Measurements from ENCODE around the gene FAM13B.
A peak's percentile ranks its signal among the peaks of the same experiment; 100 is the strongest.
"Not testable (repeated sequence)": the region's sequence is repeated elsewhere in the genome, so short reads cannot be mapped to it uniquely, and the experiment has no call there.

FAM13B gene

GRCh38 chr5:138032572-138033385 lies at the start of gene FAM13B:
Gene FAM13B (minus strand): TSS chr5:138033079. CDS start chr5:138019111, 13,968 bp downstream.
- DNase-seq: peak; percentile 80

- DNase-seq: no peak
Observed at GRCh38 chr5:138082033-138082432, 49.2 kb upstream of the FAM13B start.

GRCh38 chr5:138078006-138078643 lies 45.2 kb upstream of the FAM13B start:
- no peak for DNase-seq

- DNase-seq: peak; percentile 54
Observed at GRCh38 chr5:138077064-138077696, 44.3 kb upstream of the FAM13B start.

DNA sequence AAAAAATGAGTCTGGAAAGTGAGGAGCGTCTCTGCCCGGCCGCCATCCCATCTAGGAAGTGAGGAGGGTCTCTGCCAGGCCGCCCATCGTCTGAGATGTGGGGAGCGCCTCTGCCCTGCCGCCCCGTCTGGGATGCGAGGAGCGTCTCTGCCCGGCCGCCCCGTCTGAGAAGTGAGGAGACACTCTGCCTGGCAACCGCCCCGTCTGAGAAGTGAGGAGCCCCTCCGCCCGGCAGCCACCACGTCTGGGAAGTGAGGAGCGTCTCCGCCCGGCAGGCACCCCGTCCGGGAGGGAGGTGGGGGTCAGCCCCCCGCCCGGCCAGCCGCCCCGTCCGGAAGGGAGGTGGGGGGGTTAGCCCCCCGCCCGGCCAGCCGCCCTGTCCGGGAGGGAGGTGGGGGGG lies 37.1 kb upstream of the FAM13B start:
- not testable (repeated sequence) for DNase-seq

- DNase-seq: peak; percentile 78
Observed at GRCh38 chr5:138068742-138069600, 36.1 kb upstream of the FAM13B start.

- DNase-seq: no peak
Observed at GRCh38 chr5:138067945-138068344, 35.1 kb upstream of the FAM13B start.

DNA sequence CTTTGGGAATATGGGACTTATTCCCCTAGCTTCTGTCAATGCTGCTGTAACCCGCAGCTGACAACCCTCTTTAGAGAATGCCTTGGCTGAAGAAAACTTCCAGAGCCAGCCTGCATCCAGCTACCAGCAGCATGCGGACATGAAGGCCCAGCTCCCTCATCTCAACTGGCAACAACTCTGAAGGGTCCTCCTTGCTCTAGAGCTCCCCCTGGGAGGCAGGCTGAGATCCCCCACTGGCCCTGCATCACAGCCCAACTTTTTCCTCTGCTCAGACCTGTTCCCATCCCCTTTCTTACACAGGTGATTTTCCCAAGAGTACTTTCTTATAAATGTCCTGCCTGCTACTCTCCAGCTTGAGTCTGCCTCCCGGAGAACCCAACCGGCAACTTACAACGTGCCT lies 32.2 kb upstream of the FAM13B start:
- DNase-seq: no peak

DNA sequence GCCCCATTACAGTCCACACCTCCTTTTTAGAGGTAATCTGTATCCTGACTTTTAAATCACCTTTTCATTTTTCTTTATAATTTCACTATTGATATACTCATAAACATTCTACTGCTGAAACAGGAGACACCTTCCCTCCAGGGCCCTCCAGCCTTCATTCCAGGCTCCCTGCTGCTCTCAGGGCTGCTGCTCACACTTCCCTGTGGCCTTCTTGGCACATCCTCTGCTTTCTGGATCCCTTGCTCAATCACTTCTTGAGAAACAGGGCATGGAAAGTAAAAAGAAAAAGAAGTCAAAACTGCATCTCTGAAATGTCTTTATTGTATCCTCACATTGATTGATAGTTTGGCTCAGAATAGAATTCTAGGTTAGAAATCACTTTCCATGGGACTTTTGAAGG lies 31.6 kb upstream of the FAM13B start:
- DNase-seq: no peak

DNA sequence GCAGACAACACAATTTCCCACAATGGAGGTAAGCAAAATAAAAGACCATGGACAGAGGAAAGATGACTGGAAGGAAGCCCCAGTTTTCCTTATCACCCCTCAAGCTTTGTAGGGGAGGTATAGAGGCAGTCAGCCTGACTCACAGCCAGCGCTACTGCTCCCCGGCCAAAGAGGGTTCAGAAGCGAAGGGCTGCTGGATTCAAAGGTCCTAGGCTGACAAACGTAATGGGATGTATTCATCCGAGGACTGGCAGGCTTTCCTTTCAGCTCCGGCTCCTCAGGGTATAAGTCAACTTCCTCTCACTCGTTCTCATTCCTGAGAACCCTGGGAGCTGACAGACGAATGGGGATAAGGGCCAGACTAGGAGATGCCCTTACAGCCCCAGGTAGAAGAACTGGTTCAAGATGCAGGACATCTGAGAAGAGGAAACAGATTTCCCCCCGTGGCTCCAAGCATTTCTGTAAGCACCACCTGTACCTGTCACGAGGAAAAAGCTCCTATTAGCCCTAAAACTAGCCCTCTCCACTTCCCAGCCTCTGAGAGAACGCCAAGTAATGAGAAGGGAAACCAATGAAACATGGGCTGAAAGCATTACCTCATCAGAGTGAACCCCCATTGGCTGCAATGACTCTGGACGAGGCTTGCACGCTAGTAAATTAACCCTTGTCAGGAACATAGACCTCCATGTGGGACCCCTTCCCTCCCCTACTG lies 22.1 kb upstream of the FAM13B start:
- no peak for DNase-seq

- DNase-seq: no peak
Observed at GRCh38 chr5:138054206-138054605, 21.3 kb upstream of the FAM13B start.

- no peak for DNase-seq
Observed at GRCh38 chr5:138053554-138053953, 20.7 kb upstream of the FAM13B start.

- not testable (repeated sequence) for DNase-seq
Observed at GRCh38 chr5:138052718-138053117, 19.8 kb upstream of the FAM13B start.

DNA sequence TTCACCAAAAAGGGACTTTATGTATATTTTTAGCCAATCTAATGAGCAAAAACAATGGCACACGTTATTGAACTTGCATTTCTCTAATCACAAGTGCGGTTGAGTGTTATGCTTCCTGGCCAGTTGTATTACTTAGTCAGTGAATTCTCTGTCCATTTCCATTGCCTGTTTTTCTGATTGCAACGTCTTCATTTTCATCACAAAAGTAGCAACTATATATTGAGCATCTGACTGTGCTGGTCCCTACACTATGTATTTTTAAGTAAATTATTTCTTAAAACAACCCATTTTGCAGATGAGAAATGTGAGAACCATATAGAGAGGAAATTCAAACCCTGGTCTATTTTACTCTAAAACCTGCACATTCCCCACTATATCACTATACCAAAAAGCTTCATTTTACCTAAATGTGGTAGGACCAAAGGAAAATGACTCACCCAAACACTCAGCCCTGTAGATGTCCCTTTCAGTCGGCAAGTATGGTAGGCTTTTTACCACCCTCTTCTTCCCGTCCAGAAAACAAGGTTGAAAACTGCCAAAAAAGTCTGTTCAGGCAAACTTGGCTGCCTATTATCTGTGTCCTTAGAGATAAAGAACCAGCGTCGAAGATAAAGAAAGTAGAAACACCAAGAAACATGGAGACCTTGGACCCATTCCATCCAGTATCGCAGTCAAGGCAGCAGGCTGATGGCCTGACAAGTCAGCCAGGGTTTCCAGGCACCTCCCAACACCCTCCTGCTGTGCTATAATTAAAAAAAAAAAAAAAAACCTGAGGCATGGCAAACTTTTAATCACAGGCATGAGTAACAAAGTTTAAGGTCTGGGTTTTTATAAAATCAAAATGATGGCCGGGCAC lies 18.8 kb upstream of the FAM13B start:
- DNase-seq: no peak

DNA sequence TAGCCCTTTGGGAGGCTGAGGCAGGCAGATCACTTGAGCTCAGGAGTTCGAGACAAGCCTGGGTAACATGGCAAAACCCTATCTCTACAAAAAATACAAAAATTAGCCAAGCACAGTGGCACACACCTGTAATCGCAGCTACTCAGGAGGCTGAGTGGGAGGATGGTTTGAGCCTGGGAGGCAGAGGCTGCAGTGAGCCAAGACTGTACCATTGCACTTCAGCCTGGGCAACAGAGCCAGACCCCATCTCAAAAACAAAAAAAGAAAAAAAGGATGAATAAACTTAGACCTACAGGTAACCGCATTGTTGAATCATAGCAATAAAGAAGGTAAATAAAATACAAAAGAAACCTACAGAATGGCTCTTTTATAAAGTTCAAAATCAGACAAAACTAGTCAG lies 12.4 kb upstream of the FAM13B start:
- not testable (repeated sequence) for DNase-seq

DNA sequence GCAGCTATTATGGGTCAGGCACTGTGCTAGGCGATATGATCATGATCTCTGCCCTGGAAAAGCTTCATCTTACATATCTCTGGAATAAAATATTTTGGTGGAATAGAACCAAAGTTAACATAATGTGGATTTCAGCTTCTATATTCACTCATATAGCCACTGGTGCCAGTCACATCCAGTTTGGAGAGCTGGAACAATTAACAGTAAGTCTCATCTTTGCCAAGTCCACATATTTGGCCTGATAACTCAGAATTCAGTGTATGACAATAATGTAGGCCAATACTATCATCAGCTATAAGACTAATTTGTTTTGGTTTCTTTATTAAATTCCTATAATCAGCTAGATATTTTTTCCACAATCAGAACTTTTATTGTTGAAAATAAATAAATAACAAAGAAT lies 5.9 kb upstream of the FAM13B start:
- DNase-seq: no peak

- DNase-seq: no peak
Observed at GRCh38 chr5:138037907-138038633, 5.2 kb upstream of the FAM13B start.

GRCh38 chr5:138037271-138037670 lies 4.4 kb upstream of the FAM13B start:
- DNase-seq: no peak

DNA sequence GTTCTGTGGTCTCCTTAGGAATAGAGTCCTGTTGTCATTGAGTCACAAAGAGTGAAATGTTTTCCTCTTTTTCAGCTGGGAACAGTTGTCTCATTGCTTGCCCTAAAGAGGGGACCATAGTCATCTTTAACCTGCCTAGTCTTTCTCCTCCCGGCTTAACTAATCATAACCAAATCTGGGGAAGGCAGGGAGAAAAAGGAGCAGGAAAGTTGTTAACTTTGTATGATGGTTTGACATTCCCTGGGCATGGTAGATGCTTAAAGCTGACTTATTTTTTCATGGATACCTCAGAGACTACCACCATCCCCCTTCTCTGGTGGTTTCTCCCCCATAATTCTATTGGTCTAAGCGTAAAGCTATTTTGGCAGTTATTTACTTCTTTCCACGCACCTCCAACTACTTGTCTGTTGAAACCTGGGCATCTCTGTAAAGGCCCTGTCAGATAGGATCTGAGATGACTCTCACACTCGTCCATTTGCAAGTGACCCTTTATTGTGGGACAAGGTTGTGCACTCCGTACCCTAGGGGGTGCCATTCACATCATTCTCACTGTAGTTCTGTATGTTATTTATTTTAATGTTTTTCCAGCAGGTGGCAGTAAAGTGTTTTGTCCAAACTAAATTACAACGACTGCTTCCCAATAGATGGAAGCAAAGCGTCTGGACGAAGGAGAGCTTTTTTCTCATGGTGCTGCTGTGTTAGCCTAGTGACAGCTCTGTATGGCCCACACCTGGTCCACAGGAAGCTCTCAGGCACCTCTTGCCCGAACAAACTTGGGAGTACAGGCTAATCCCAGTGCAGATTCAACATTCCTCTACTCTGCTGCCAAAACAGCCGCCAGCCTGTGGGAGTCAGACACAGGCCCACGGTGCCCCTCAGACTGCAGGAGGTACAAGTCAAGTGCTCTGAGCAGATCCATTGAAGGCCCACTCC lies 3.0 kb upstream of the FAM13B start:
- peak; percentile 67 for DNase-seq
